ENCODE data around the gene KCNK16. TPM values are rescaled to one million over a fixed set of nuclear protein-coding genes. Genes with fewer than 3 reads are reported as not detected.
A peak's percentile ranks its signal among the peaks of the same experiment; 100 is the strongest.

KCNK16 gene
- not detected for total RNA-seq

- ATAC-seq = no peak
These were observed at the start of gene KCNK16 for GRCh38 chr6:39322306-39322850. KCNK16 (minus strand) TSS chr6:39322702; CDS start chr6:39322540, 162 bp downstream.

GRCh38 chr6:39370390-39370789 is 47.9 kb upstream of the KCNK16 start:
- WGBS, 2 donors (ENCODE audit: low coverage in 1 of 2) = 60 to 71% methylated on average over 3 of the region's 3 CpGs

More at GRCh38 chr6:39322306-39322850, at the start of gene KCNK16:
- Histone ChIP-seq H3K27me3 (peaks cover 12% of the 10 kb centered on the region), H3K4me3 (no peak within 1 kb of the TSS), H3K36me3 (no peaks in the 10 kb centered on the region), H3K9me3 (no peaks in the 10 kb centered on the region), H3K27ac (no peak within 1 kb of the TSS), H3K4me1 (no peaks in the 10 kb centered on the region)
- TF ChIP-seq CTCF (IDR thresholded peaks at IDR 0.05) = no peak
- TF ChIP-seq POLR2AphosphoS5 (IDR thresholded peaks at IDR 0.05) = no peak
- no peak for TF ChIP-seq EP300 (IDR thresholded peaks at IDR 0.05)
- TF ChIP-seq POLR2A (IDR thresholded peaks at IDR 0.05) = no peak
- 98% methylated on average over 5 of the region's 11 CpGs; no CpG with 5 or more reads in 1 of the 2 donors for WGBS, 2 donors (ENCODE audit: low coverage in 1 of 2)

GRCh38 chr6:39369987-39370386 is 47.5 kb upstream of the KCNK16 start:
- Histone ChIP-seq H3K27me3 (no peaks in the 10 kb centered on the region), H3K27ac (no peak overlapping the region), H3K4me1 (no peaks in the 10 kb centered on the region), H3K9me3 (no peaks in the 10 kb centered on the region), H3K36me3 (no peaks in the 10 kb centered on the region), H3K4me3 (no peak overlapping the region)
- 13% methylated on average over 1 of the region's 1 CpG; no CpG with 5 or more reads in 1 of the 2 donors for WGBS, 2 donors (ENCODE audit: low coverage in 1 of 2)
- ATAC-seq = no peak
- TF ChIP-seq CTCF (IDR thresholded peaks at IDR 0.05) (peak in 1 of 4 experiments; percentile 39), POLR2AphosphoS5 (IDR thresholded peaks at IDR 0.05) (no peak), EP300 (IDR thresholded peaks at IDR 0.05) (no peak), POLR2A (IDR thresholded peaks at IDR 0.05) (no peak)

More at GRCh38 chr6:39370390-39370789, 47.9 kb upstream of the KCNK16 start:
- Histone ChIP-seq H3K4me1 (no peaks in the 10 kb centered on the region), H3K27me3 (no peaks in the 10 kb centered on the region), H3K4me3 (no peak overlapping the region), H3K27ac (no peak overlapping the region), H3K9me3 (no peaks in the 10 kb centered on the region), H3K36me3 (no peaks in the 10 kb centered on the region)
- TF ChIP-seq EP300 (IDR thresholded peaks at IDR 0.05) = no peak
- TF ChIP-seq CTCF (IDR thresholded peaks at IDR 0.05) = no peak
- no peak for TF ChIP-seq POLR2A (IDR thresholded peaks at IDR 0.05)
- no peak for TF ChIP-seq POLR2AphosphoS5 (IDR thresholded peaks at IDR 0.05)
- no peak for ATAC-seq

- TF ChIP-seq POLR2A (IDR thresholded peaks at IDR 0.05) = no peak
- Histone ChIP-seq H3K4me3 (no peak overlapping the region), H3K36me3 (no peaks in the 10 kb centered on the region), H3K27me3 (no peaks in the 10 kb centered on the region), H3K4me1 (no peaks in the 10 kb centered on the region), H3K9me3 (no peaks in the 10 kb centered on the region), H3K27ac (no peak overlapping the region)
- ATAC-seq = no peak
- 89 to 100% methylated on average over 2 of the region's 3 CpGs for WGBS, 2 donors (ENCODE audit: low coverage in 1 of 2)
These were observed 45.2 kb upstream of the KCNK16 start for GRCh38 chr6:39367700-39368099.

GRCh38 chr6:39366931-39367618 is 44.6 kb upstream of the KCNK16 start:
- TF ChIP-seq POLR2AphosphoS5 (IDR thresholded peaks at IDR 0.05) (no peak), POLR2A (IDR thresholded peaks at IDR 0.05) (no peak), CTCF (IDR thresholded peaks at IDR 0.05) (no peak)
- 40 to 64% methylated on average over 1 to 5 of the region's 9 CpGs for WGBS, 2 donors (ENCODE audit: low coverage in 1 of 2)
- ATAC-seq = no peak
- no peaks in the 10 kb centered on the region for H3K27me3 ChIP-seq
- peaks cover 0 to 4% (median 0%) of the 10 kb centered on the region in 3 donors for H3K4me1 ChIP-seq
- H3K36me3 ChIP-seq = no peaks in the 10 kb centered on the region
- H3K27ac ChIP-seq = no peak overlapping the region
- no peak overlapping the region for H3K4me3 ChIP-seq
- no peaks in the 10 kb centered on the region for H3K9me3 ChIP-seq

All from gastroesophageal sphincter (tissue), 4 donors.